GM19023 (cell line): ENCODE results near the gene BRI3BP.
"Not testable (repeated sequence)": the region's sequence is repeated elsewhere in the genome, so short reads cannot be mapped to it uniquely, and the experiment has no call there.

Source experiments
- ATAC-seq: cut with Tn5 transposase; IDR thresholded peaks from one replicate; pipeline ENCODE4 v1.9.1; 2021; ENCODE audit warnings: mild to moderate bottlenecking, moderate library complexity; ENCODE audit not compliant: unreplicated experiment

BRI3BP gene

DNA sequence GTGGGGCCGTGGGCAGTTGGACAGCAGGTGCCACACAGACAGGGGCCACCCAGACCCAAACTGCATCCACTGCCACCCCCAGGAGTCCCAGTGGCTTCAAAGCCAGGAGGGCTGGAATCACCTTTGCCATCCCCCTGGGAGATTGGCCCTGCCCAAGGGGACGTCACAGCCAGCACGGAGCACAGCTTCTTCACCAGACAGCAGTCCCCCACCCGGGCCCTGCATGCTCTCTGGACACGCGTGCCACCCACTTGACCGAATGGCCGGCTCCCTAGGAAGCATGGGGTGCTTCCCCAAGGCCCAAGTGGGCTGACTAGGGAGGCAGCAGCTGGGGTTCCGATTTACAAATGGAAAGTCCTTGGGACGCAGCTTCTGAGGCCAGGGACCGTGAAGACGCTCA lies 21.8 kb upstream of the BRI3BP start:
- no peak for ATAC-seq

DNA sequence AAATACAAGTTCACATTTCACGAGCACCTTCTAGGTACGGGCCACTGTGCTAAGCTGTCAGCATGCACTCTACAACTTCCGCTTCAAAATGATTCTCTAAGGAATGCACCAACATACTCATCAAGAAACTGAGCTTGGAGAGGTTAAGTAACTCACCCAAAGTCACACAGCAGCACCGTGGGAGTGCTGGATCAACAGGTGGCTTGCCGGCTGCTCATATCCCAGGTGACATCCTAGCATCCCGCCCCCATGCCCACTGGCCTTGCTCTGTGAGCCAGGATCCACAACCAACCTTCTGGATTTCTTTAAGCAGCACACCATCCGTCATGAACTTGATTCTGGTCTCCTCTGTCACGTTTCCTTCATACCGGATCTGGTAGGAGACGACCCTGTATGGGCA lies 21.2 kb upstream of the BRI3BP start:
- no peak for ATAC-seq

DNA sequence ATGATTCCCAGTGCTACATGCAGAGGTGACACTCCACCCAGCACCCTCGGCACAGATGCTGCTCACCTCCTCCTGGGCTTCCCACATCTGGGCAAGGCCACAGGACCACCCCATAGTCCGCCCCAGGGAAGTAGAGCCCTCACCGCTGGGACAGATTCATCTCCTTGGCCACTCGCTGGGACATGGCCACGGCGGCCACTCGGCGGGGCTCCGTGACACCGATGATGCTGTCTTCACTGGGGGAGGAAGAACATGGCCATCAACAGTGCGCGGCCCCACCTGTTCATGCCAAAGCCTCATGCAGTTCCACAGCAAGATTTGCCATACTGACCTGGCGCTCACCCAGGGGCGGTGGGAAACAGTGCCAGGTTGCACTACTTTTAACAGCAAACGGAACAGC lies 18.2 kb upstream of the BRI3BP start:
- no peak for ATAC-seq

DNA sequence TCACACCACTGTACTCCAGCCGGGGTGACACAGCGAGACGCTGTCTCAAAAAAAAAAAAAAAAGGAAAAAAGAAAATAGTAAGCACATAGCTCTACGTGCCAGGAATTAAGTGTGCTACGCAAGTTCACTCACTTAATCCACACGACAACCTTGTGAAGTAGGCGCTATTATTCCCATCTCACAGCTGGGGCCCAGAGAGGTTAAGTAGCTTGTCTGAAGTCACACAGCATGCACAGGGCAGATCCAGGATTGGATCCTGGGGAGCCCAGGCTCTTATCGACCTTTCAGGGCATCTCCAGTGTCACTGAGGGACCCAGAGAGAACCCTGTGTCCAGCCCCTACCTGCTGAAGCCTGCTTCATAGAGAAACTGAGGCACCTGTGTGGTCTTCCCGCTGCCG lies 16.4 kb upstream of the BRI3BP start:
- ATAC-seq = no peak

DNA sequence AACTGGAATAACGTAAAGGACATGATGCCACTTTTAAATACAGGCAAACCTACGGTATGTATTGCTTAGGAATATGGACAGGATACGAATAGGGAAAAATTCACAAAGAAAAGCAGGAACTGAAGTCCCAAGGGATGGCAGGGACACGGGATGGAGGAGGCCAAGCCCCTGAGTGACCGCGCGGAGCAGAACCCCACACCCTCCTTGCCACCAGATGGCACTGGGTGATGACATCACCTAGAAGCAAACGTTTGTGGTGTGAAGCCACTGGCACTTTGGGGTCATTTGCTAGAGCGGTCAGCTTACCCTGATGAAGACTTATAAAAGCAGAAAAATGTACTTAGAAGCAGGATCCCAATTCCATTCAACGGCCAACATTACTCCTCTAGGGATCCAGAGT lies 13.9 kb upstream of the BRI3BP start:
- ATAC-seq = no peak

DNA sequence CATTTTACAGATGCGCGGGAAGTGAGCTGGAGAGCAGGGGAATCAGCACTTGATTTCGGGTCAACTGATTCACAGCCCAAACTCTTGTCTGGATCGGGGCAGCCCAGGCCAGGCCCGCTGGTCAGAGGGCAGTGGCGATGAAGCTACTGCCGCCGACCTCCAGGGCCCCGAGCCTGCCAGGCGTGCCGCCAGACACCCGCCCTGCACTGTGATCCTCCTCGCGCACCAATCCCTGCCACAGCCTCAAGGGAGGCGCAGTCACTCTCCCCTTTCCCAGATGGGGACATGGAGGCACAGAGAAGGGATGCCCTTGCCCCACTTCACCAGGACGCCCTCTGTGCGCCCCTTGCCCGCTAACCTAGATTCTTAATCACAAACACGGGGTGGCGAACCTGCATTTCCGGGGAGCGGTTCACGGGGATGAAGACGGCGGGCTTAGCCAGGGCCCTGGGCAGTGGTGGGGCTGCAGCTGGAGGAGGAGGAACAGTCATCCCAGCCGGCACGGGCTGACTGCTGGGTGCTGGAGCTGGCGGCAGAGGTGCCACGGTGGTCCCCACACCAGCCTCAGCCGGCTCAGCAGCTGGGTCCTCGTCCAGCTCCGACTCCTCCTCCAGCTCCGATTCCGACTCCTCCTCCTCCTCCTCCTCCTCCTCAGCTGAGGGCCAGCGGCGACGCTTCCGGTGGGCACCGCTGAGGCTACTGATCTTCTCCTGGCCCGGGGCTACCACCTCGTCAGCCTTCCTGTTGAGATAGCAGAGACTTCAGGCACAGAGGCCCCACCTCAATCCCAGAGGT lies 13.2 kb upstream of the BRI3BP start:
- ATAC-seq = no peak

DNA sequence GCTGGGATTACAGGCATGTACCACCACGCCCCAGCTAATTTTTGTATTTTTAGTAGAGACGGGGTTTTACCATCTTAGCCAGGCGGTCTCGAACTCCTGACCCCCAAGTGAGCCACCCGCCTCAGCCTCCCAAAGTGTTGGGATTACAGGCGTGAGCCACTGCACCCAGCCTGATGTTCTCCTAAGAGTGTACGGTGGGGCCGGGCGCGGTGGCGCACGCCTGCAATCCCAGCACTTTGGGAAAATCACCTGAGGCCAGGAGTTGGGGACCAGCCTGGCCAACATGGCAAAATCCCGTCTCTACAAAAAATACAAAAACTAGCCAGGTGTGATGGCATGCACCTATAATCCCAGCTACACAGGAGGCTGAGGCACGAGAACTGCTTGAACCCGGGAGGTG lies 6.6 kb upstream of the BRI3BP start:
- not testable (repeated sequence) for ATAC-seq

DNA sequence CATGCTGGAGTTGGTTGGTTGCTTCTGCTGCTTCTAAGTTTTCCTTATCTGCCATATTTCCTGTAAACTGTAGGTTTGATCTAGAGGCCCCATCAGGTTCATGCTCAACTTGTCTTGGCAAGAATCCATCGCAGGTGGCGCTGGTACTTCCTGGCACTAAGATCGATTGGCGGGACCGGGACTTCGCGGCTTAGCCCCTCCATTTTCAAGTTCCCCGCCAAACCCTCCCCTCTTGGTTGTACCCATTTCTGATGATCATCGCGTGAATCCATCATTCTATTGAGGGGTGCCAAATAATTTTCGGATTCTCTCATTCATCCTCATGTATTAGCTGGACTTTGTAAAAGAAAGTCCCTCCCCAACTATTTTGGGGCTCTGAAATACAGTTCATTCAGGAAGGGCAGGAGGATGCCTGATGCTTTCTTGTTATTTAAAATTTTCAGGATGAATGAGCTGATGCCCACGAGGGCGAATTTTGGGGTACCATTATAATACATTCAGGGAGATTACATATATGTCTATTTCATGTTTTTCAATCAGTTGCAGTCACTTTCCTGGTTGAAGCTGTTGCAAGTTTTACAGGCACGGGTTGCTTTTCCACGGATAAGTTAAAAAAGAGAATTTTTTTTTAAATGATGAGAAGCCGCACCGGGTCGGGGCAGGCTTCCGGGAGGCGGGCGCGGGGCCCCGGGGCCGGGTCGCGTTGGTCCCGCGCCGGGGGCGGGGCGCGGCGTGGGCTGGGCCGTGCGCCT lies 395 bp upstream of the BRI3BP start:
- ATAC-seq = peak; percentile 29

DNA sequence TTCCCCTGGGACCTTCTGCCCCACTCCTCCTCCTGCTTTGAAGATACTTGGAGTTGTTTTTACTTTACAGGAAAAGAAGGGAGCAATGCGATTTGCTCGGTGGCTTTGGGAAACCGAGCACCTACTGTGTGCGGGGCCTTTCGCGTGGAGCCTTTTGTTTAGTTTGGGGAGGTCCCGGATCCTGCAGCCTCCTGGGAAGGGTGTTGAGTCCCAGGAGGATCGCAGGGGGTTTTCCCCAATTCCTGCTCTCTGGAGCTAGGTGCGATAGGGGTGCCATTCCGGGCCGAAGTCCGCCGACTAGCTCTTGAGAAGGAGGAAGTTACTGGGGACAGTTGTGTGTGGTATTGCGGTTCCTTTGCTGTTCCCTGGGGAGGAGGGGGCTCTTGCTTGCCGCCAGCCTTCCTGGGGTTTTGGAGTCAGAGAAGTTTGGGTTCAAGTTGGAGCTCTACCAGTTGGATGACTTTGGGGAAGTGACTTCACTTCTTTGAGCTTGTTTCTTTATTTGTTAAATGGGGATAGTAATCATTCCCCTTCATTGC lies 1.1 kb downstream of the BRI3BP start:
- peak; percentile 24 for ATAC-seq

DNA sequence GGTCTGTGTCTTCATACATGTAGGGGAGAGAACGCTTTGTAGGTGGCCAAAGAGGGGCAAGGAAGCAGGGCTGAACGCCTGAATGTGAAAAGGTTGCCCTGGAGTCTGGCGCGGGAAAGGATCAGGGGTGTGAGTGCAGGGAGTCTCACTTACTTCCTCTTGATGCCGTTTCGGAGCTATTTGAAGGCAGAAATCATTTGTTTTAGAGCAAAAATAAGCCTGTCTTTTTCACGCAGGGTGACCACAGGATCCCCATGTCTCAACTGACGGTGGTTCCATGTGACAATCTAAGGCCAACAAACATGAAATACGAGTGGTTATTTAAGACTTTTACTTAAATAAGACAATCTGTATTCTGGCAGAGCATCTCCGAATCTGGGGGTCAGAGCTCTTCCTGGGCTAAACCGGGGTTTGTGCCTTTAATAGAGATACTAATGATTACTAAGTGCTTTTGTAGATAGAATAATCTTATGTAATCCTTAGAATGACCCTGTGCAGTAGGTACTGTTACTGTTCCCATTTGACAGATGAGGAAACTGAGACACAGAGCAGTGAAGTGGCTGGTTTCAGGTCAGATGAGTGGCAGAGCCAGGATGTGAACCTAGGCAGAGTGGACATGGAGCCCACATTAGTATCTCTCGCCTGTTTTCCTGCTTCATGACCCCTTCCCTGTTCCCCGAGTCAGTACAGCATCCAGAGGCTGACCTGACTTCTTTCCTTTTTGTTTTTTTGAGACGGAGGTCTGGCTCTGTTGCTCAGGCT lies 1.9 kb downstream of the BRI3BP start:
- ATAC-seq = no peak

DNA sequence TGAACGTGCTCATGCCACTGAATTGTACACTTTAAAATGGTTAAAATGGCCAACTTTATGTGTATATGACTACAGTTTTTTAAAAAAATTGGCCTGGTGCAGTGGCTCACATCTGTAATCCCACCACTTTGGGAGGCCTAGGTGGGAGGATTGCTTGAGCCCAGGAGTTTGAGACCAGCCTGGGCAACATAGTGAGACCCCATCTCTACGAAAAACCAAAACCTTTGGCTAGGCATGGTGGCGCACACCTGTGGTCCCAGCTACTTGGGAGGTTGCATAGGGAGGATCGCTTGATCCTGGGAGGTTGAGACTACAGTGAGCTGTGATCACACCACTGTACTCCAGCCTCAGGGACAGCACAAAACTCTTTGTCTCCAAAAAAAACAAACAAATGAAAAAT lies 5.3 kb downstream of the BRI3BP start:
- no peak for ATAC-seq

DNA sequence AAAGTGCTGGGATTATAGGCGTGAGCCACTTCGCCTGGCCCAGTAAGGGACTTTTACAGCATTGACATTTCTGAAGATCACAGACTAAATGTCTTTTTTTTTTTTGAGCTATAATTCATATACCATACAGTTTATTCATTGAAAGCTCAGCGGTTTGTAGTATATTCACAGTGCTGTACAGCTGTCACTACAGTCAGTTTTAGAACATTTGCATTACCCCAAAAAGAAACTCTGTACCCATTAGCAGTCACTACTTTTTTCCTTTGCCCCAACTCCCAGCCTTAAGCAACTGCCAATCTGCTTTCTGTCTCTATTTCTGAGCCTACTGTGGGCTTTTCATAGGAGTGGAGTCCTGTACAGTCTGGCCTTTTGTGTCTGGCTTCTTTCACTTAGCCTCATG lies 8.2 kb downstream of the BRI3BP start:
- ATAC-seq = no peak

DNA sequence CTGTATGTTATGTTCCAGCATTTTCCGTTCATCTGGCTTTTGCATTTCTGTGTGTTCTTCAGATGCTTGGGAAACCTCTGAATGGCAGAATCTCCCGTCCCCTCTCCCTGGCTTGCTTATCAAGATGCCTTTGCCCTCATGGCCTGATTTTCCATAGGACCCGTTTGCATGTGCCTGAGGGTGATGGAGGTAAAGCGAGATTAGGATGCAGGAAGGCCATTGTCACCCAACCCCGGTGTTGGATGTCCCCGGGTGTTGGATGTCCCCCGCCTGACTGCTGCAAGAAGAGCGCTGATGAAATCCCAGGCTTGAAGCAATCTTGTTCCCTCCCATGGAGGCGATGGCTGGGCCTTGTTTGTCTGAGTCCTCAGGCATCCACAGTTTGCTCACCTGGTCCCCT lies 9.6 kb downstream of the BRI3BP start:
- no peak for ATAC-seq

DNA sequence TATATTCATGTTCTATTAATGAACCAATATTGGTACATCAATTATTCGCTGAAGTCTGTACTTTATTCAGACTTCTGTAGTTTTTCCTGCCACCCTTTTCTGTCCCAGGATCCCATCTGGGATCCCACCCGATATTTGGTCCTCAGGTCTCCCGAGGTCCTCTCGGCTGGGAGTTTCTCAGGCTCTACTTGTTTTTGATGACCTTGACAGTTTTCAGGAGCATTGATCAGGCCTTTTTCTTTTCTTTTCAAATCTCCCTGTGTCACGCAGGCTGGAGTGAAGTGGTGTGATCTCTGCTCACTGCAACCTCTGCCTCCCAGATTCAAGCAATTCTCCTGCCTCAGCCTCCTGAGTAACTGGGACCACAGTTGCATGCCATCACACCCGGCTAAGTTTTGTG lies 11.2 kb downstream of the BRI3BP start:
- ATAC-seq = no peak

DNA sequence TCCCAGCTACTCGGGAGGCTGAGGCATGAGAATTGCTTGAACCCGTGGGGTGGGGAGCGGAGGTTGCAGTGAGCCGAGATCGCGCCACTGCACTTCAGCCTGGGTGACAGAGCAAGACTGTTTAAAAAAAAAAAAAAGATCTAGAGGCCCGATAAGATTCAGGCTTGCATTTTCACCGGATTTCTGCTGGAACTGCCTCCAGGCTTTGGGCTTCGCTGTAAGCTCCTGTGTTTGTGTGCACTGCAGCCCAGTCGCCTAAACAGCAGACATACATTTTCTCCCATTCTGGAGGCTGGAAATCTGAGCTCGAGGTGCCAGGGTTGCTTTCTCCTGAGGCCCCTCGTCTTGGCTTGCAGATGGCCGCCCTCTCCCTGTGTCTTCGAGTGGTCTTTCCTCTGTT lies 12.2 kb downstream of the BRI3BP start:
- no peak for ATAC-seq

DNA sequence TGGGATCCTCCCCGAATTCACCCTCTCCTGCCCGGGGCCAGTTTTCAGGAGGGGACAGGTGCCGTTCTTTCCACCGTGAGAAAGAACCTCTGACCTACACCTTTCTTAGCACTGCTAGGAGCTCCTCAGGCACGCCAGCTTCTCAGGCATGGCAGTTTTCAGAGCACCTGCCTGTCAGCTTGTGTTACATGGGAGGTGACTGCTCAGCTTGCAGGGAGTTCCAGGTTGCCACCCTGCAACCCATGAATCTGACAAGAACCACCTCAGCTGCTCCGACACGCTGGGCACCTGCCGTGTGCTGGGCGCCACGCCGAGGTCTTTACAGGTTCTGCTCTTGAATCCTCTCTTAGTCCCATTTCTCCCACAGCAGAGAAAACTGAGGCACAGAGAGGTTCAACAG lies 12.9 kb downstream of the BRI3BP start:
- ATAC-seq = no peak

DNA sequence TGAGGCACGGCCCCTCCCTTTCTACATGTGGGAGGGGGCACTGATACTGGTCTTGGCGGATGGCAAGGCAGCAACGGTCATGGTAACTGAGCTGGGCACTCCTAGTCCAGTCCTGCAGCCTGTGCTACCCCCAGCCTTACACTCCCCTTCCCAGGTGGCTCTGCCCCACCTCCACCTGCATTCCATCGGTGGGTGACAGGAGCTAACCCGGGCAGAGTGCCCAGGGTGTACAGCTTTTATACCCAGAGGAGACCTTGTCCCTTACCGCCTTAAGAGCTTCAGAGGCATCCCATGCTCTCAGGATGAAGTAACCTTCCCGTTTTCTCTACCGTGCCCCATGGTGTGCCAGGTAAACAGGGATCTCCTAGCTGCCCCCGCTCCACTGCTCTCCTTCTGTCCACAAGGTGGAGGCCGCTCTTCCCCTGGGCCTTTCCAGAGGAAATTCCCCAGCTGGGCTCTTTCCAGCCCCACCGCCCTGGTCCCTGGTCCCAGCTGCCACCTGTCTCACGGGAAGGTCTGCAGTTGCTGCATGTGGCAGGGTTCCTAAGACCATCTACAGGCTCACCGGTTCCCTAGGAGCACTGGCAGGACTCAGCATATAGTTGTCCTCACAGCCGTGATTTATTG lies 20.5 kb downstream of the BRI3BP start:
- ATAC-seq = no peak

DNA sequence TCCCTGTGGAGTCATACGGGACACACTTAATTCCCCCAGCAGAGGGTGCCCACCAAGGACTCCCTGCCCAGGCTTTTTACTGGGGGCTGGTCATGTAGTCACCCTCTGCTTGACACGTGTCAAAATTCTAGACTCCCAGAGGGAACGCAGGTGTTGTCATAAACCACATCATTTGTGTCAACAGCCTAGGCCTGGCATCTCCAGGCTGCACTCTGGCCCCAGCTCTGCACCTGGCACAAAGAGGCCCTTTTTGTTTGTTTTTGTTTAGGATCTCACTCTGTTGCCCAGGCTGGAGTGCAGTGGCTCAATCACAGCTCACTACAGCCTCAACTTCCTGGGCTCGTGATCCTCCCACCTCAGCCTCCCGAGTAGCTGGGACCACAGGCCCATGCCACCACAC lies 21.1 kb downstream of the BRI3BP start:
- ATAC-seq = no peak

DNA sequence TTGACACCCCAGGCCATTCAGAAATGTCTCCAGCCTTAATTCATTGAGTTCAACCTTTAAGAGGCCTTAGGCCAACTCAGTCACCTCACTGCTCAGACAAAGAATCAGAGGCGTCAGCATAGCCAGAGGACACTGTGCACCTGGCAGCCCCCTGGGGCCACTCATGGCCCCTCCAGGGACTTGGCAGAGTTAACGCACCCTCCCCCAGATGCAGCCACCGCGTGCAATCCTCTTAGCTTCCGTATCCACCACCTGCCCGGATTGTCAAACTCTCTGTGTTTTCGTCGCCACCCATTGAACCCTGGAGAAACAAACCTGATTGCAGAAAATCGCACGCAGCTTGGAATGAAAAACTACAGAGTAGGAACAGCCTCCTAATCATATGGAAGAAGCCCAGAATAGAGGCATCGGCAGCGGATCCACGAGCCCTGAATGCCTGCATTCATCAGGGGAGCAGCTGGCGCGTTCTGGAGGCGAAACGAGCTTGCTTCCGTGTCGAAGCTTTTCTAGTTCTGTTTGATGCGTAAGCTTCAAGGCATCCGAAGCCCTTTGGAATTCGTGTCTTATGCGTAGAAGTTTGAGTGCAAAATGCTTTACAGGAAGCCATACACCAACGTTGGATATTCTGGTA lies 22.4 kb downstream of the BRI3BP start:
- no peak for ATAC-seq

DNA sequence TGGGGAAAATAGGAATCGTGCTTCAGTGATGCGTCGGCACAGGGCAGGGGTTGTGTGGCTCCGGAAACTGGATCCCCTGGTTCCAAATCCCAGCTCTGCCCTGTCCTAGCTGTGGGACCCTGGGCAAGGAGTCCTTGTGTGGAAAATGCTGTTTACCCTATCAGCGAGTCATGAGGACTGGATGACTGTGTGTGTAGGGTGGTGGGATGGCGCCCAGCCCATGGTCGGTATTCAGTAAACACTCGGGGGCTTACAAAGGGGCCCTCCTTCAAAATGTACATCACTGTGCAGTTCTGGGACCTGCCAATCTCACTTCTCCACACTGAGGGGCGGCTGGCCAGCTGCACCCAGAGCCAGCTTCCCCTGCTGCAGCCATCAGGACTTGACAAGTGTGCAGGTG lies 24.4 kb downstream of the BRI3BP start:
- ATAC-seq = no peak

DNA sequence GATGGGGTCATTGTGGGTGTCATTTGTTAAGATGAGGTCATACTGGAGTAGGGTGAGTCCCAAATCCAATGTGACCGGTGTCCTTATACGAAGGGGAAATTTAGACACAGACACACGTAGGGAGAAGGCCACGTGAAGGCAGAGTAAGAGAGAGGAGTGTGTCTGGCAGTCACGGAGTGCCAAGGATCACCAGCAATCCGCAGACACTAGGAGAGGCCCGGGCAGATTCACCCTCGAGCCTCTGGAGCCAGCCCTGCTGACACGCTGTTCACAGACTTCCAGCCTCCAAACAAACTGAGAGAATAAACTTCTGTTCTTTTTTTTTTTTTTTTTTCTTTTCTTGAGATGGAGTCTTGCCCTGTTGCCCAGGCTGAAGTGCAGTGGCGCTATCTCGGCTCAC lies 24.9 kb downstream of the BRI3BP start:
- no peak for ATAC-seq
